DND-41 (cell line): ENCODE data around the gene ACSL4.

Experiments used
- EZH2 ChIP-seq: IDR thresholded peaks from 3 replicates; pipeline ENCODE4 v1.6.1; 2012; ENCODE audit warnings: borderline replicate concordance, low read depth, mild to moderate bottlenecking, moderate library complexity, low read length, inconsistent platforms; ENCODE audit not compliant: severe bottlenecking
- TF ChIP-seq, protein P1 (sequence below): IDR thresholded peaks from 2 replicates; pipeline ENCODE4 v1.5.1; 2012; ENCODE audit warnings: borderline replicate concordance, low read length, moderate library complexity, mild to moderate bottlenecking; ENCODE audit not compliant: poor library complexity, severe bottlenecking; ENCODE audit errors: extremely low read depth

DNA sequence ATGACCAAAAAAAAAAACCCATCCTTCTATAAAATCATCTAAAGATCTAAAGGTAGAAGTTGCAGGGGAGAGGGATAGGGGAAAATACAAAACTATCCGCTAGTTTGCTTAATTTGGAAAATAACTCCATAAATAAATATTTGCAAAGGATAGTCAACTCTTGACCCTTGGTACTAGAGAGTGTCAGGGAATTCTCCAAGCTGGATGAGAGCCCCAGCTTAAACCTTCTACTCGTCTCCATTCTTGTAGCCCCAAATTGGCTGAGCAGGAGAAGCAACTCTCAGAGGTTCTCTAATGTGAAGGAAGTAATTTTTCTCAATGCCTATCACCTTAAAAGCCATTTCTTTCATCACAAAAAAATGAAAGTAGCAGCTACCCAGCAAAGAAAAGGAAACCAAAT lies 35.2 kb downstream of the ACSL4 start:
- TF ChIP-seq, protein P1, sequence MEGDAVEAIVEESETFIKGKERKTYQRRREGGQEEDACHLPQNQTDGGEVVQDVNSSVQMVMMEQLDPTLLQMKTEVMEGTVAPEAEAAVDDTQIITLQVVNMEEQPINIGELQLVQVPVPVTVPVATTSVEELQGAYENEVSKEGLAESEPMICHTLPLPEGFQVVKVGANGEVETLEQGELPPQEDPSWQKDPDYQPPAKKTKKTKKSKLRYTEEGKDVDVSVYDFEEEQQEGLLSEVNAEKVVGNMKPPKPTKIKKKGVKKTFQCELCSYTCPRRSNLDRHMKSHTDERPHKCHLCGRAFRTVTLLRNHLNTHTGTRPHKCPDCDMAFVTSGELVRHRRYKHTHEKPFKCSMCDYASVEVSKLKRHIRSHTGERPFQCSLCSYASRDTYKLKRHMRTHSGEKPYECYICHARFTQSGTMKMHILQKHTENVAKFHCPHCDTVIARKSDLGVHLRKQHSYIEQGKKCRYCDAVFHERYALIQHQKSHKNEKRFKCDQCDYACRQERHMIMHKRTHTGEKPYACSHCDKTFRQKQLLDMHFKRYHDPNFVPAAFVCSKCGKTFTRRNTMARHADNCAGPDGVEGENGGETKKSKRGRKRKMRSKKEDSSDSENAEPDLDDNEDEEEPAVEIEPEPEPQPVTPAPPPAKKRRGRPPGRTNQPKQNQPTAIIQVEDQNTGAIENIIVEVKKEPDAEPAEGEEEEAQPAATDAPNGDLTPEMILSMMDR: no peak
- no peak for TF ChIP-seq EZH2
